GM21786 (cell line): ENCODE measurements around the gene B3GAT1.
"Not testable (repeated sequence)": the region's sequence is repeated elsewhere in the genome, so short reads cannot be mapped to it uniquely, and the experiment has no call there.

Experiments used
- ATAC-seq: cut with Tn5 transposase; IDR thresholded peaks from one replicate; pipeline ENCODE4 v1.9.1; 2021; ENCODE audit not compliant: unreplicated experiment

B3GAT1 gene

GRCh38 chr11:134358165-134358855, 53.7 kb downstream of the B3GAT1 start:
- ATAC-seq = no peak

- ATAC-seq = no peak
These were observed 54.5 kb downstream of the B3GAT1 start for GRCh38 chr11:134357545-134357839.

- no peak for ATAC-seq
These were observed 55.1 kb downstream of the B3GAT1 start for GRCh38 chr11:134356656-134357544.

- no peak for ATAC-seq
These were observed 56.4 kb downstream of the B3GAT1 start for GRCh38 chr11:134355656-134356055.

- ATAC-seq = no peak
These were observed 56.9 kb downstream of the B3GAT1 start for GRCh38 chr11:134355136-134355535.

GRCh38 chr11:134352111-134352510, 59.9 kb downstream of the B3GAT1 start:
- no peak for ATAC-seq

- no peak for ATAC-seq
These were observed 61.7 kb downstream of the B3GAT1 start for GRCh38 chr11:134350381-134350780.

- no peak for ATAC-seq
These were observed 62.2 kb downstream of the B3GAT1 start for GRCh38 chr11:134349802-134350355.

- ATAC-seq = no peak
These were observed 62.8 kb downstream of the B3GAT1 start for GRCh38 chr11:134349109-134349801.

- no peak for ATAC-seq
These were observed 64.6 kb downstream of the B3GAT1 start for GRCh38 chr11:134347441-134347840.

GRCh38 chr11:134346976-134347350, 65.1 kb downstream of the B3GAT1 start:
- no peak for ATAC-seq

GRCh38 chr11:134346101-134346975, 65.7 kb downstream of the B3GAT1 start:
- no peak for ATAC-seq

GRCh38 chr11:134345237-134345550, 66.8 kb downstream of the B3GAT1 start:
- no peak for ATAC-seq

GRCh38 chr11:134344497-134345236, 67.4 kb downstream of the B3GAT1 start:
- not testable (repeated sequence) for ATAC-seq

GRCh38 chr11:134343646-134344045, 68.4 kb downstream of the B3GAT1 start:
- no peak for ATAC-seq

- no peak for ATAC-seq
These were observed 69.3 kb downstream of the B3GAT1 start for GRCh38 chr11:134342572-134343340.

- no peak for ATAC-seq
These were observed 70.1 kb downstream of the B3GAT1 start for GRCh38 chr11:134341805-134342571.

- ATAC-seq = no peak
These were observed 71.6 kb downstream of the B3GAT1 start for GRCh38 chr11:134340354-134340964.
